BLaER1 treated with 17β-estradiol and CSF1 and Interleukin-3, amounts not matched to agents 10 nM and 100 nM (cell line): Measurements from ENCODE around the gene RALGAPB.

Experiments used
- H3K27ac ChIP-seq, 11 experiments: shearing (Covaris generic); formaldehyde crosslinking; 2 replicates each; pipeline ENCODE4 v1.8.1; 2022
- H3K27me3 ChIP-seq, 11 experiments: shearing (Covaris generic); formaldehyde crosslinking; 2 replicates each; pipeline ENCODE4 v1.8.1; 2022
- H3K36me3 ChIP-seq, 11 experiments: shearing (Covaris generic); formaldehyde crosslinking; 2 replicates each; pipeline ENCODE4 v1.8.1; 2022
- H3K4me1 ChIP-seq, 10 experiments: shearing (Covaris generic); formaldehyde crosslinking; 2 replicates each; pipeline ENCODE4 v1.8.1; 2022
- H3K4me2 ChIP-seq, 11 experiments: shearing (Covaris generic); formaldehyde crosslinking; 2 replicates each; pipeline ENCODE4 v1.8.1; 2022
- H3K4me3 ChIP-seq, 10 experiments: shearing (Covaris generic); formaldehyde crosslinking; 2 replicates each; pipeline ENCODE4 v1.8.1; 2022
- H3K9ac ChIP-seq, 11 experiments: shearing (Covaris generic); formaldehyde crosslinking; 2 replicates each; pipeline ENCODE4 v1.8.1; 2022
- H3K9me3 ChIP-seq, 11 experiments: shearing (Covaris generic); formaldehyde crosslinking; replicated peaks in 1 of 11; 2 replicates each; pipeline ENCODE4 v1.8.1; 2022
- H4K20me1 ChIP-seq, 11 experiments: shearing (Covaris generic); formaldehyde crosslinking; 2 replicates each; pipeline ENCODE4 v1.8.1; 2022
- Cebpa-rat ChIP-seq, 11 experiments: shearing (Covaris generic); IDR thresholded peaks; 2 replicates each; pipeline ENCODE4 v1.8.1; 2022

Gene RALGAPB

GRCh38 chr20:38543014-38543906 is 70.6 kb downstream of the RALGAPB start:
- H3K9ac ChIP-seq: no peak overlapping the region
- H3K4me2 ChIP-seq: no peak overlapping the region
- no peaks in the 10 kb centered on the region for H3K27me3 ChIP-seq
- peaks cover 96 to 100% (median 99%) of the 10 kb centered on the region in 11 experiments for H3K36me3 ChIP-seq
- no peaks in the 10 kb centered on the region for H3K4me1 ChIP-seq
- H3K27ac ChIP-seq: no peak overlapping the region
- H3K4me3 ChIP-seq: no peak overlapping the region
- TF ChIP-seq Cebpa-rat (IDR thresholded peaks at IDR 0.05): no peak
- H4K20me1 ChIP-seq: peaks cover 0 to 10% (median 0%) of the 10 kb centered on the region in 11 experiments; a peak in 2 of 22 replicates
- H3K9me3 ChIP-seq: no peaks in the 10 kb centered on the region; a peak in 1 of 22 replicates

- H3K4me2 ChIP-seq: no peak overlapping the region
- no peak overlapping the region for H3K27ac ChIP-seq
- H3K36me3 ChIP-seq: peaks cover 94 to 100% (median 98%) of the 10 kb centered on the region in 11 experiments
- no peaks in the 10 kb centered on the region for H3K9me3 ChIP-seq
- H3K27me3 ChIP-seq: no peaks in the 10 kb centered on the region
- H3K9ac ChIP-seq: no peak overlapping the region
- H3K4me1 ChIP-seq: no peaks in the 10 kb centered on the region
- peaks cover 0 to 10% (median 0%) of the 10 kb centered on the region in 11 experiments; a peak in 2 of 22 replicates for H4K20me1 ChIP-seq
- no peak overlapping the region for H3K4me3 ChIP-seq
- no peak for TF ChIP-seq Cebpa-rat (IDR thresholded peaks at IDR 0.05)
These were observed 73.1 kb downstream of the RALGAPB start for GRCh38 chr20:38545771-38546170.

GRCh38 chr20:38547288-38548085 is 74.8 kb downstream of the RALGAPB start:
- H3K36me3 ChIP-seq: peaks cover 94 to 100% (median 98%) of the 10 kb centered on the region in 11 experiments
- no peak overlapping the region for H3K27ac ChIP-seq

GRCh38 chr20:38548356-38549083 is 75.9 kb downstream of the RALGAPB start:
- H3K36me3 ChIP-seq: peaks cover 94 to 100% (median 98%) of the 10 kb centered on the region in 11 experiments
- no peak for TF ChIP-seq Cebpa-rat (IDR thresholded peaks at IDR 0.05)

More at GRCh38 chr20:38547288-38548085, 74.8 kb downstream of the RALGAPB start:
- H3K4me3 ChIP-seq: no peak overlapping the region
- no peaks in the 10 kb centered on the region for H3K9me3 ChIP-seq
- no peaks in the 10 kb centered on the region for H3K4me1 ChIP-seq
- no peak overlapping the region for H3K4me2 ChIP-seq
- no peak overlapping the region for H3K9ac ChIP-seq
- no peak for TF ChIP-seq Cebpa-rat (IDR thresholded peaks at IDR 0.05)
- H4K20me1 ChIP-seq: peaks cover 0 to 7% (median 0%) of the 10 kb centered on the region in 11 experiments; a peak in 2 of 22 replicates
- no peaks in the 10 kb centered on the region for H3K27me3 ChIP-seq

GRCh38 chr20:38550274-38550673 is 77.6 kb downstream of the RALGAPB start:
- Histone ChIP-seq H3K9me3 (0 out of 22 replicates have a peak, but pooled peaks cover 0 to 4% (median 0%) of the 10 kb centered on the region in 11 experiments), H3K4me3 (no peak overlapping the region), H3K4me1 (no peaks in the 10 kb centered on the region), H4K20me1 (0 out of 22 replicates have a peak, but pooled peaks cover 0 to 7% (median 0%) of the 10 kb centered on the region in 11 experiments), H3K27me3 (no peaks in the 10 kb centered on the region), H3K4me2 (no peak overlapping the region), H3K27ac (no peak overlapping the region), H3K36me3 (peaks cover 94 to 100% (median 100%) of the 10 kb centered on the region in 11 experiments), H3K9ac (no peak overlapping the region)
- TF ChIP-seq Cebpa-rat (IDR thresholded peaks at IDR 0.05): no peak

More at GRCh38 chr20:38548356-38549083, 75.9 kb downstream of the RALGAPB start:
- Histone ChIP-seq H3K27ac (no peak overlapping the region), H3K4me3 (no peak overlapping the region), H3K4me2 (no peak overlapping the region), H3K9ac (no peak overlapping the region), H4K20me1 (peaks cover 0 to 3% (median 0%) of the 10 kb centered on the region in 11 experiments; a peak in 1 of 22 replicates), H3K4me1 (no peaks in the 10 kb centered on the region), H3K9me3 (no peaks in the 10 kb centered on the region), H3K27me3 (no peaks in the 10 kb centered on the region)

GRCh38 chr20:38551056-38551626 is 78.5 kb downstream of the RALGAPB start:
- H3K36me3 ChIP-seq: peaks cover 88 to 100% (median 99%) of the 10 kb centered on the region in 11 experiments
- H3K9ac ChIP-seq: no peak overlapping the region
- H3K4me3 ChIP-seq: no peak overlapping the region
- no peak for TF ChIP-seq Cebpa-rat (IDR thresholded peaks at IDR 0.05)
- H3K9me3 ChIP-seq: 0 out of 22 replicates have a peak, but pooled peaks cover 0 to 4% (median 0%) of the 10 kb centered on the region in 11 experiments
- H3K27me3 ChIP-seq: no peaks in the 10 kb centered on the region
- H3K27ac ChIP-seq: no peak overlapping the region
- H4K20me1 ChIP-seq: 0 out of 22 replicates have a peak, but pooled peaks cover 0 to 7% (median 0%) of the 10 kb centered on the region in 11 experiments
- no peaks in the 10 kb centered on the region for H3K4me1 ChIP-seq
- no peak overlapping the region for H3K4me2 ChIP-seq

- peaks cover 90 to 100% (median 99%) of the 10 kb centered on the region in 11 experiments for H3K36me3 ChIP-seq
These were observed 82.3 kb downstream of the RALGAPB start for GRCh38 chr20:38554986-38555385.

GRCh38 chr20:38555395-38555794 is 82.8 kb downstream of the RALGAPB start:
- H3K36me3 ChIP-seq: peaks cover 90 to 100% (median 99%) of the 10 kb centered on the region in 11 experiments
- H3K27me3 ChIP-seq: no peaks in the 10 kb centered on the region
- H3K4me3 ChIP-seq: no peak overlapping the region
- no peak overlapping the region for H3K4me2 ChIP-seq
- no peak overlapping the region for H3K27ac ChIP-seq
- H3K9ac ChIP-seq: no peak overlapping the region
- H3K4me1 ChIP-seq: no peaks in the 10 kb centered on the region
- H3K9me3 ChIP-seq: 0 out of 22 replicates have a peak, but pooled peaks cover 0 to 4% (median 0%) of the 10 kb centered on the region in 11 experiments
- TF ChIP-seq Cebpa-rat (IDR thresholded peaks at IDR 0.05): no peak
- H4K20me1 ChIP-seq: 0 out of 22 replicates have a peak, but pooled peaks cover 0 to 15% (median 0%) of the 10 kb centered on the region in 11 experiments

More at GRCh38 chr20:38554986-38555385, 82.3 kb downstream of the RALGAPB start:
- Histone ChIP-seq H3K9ac (no peak overlapping the region), H3K4me1 (no peaks in the 10 kb centered on the region), H3K4me3 (no peak overlapping the region), H3K9me3 (0 out of 22 replicates have a peak, but pooled peaks cover 0 to 4% (median 0%) of the 10 kb centered on the region in 11 experiments), H4K20me1 (0 out of 22 replicates have a peak, but pooled peaks cover 0 to 15% (median 0%) of the 10 kb centered on the region in 11 experiments), H3K4me2 (no peak overlapping the region), H3K27me3 (no peaks in the 10 kb centered on the region), H3K27ac (no peak overlapping the region)
- no peak for TF ChIP-seq Cebpa-rat (IDR thresholded peaks at IDR 0.05)
